Endothelial cell of umbilical vein (primary cell): ENCODE data around the gene TLCD5. TPM values are rescaled to one million over a fixed set of nuclear protein-coding genes. Genes with fewer than 3 reads are reported as not detected.

Source experiments
- BruUV-seq: library from RNA; stranded (reverse); fragments of 400-500 nt; replicated peaks from 2 replicates; lab custom pipeline; 2021; lab: Mats Ljungman, UMichigan
- CTCF ChIA-PET: fragments of 300-600, 350-600 bp; sonication (Branson Sonifier 250); formaldehyde crosslinking; loops from one replicate; lab custom pipeline; 2021; ENCODE audit warnings: antibody characterized with exemption, inconsistent platforms; lab: Charles Lee
- POLR2A ChIA-PET: fragments of 300-600, 350-600 bp; sonication (Branson Sonifier 250); formaldehyde crosslinking; loops from one replicate; lab custom pipeline; 2021; ENCODE audit warnings: antibody characterized with exemption, inconsistent platforms; lab: Charles Lee
- DNase-seq: peaks from one replicate; pipeline ENCODE4 v3.0.0-alpha.2; 2011; ENCODE audit warnings: low read depth, low spot score
- FAIRE-seq: peaks from 2 replicates; lab custom pipeline; 2011; peaks lifted over from hg19 to GRCh38; lab: Jason Lieb, UNC
- H2AFZ ChIP-seq: 2 replicates; pipeline ENCODE4 v1.6.0; 2012; ENCODE audit warnings: low read depth, low read length, control low read depth, inconsistent platforms
- H3K27ac ChIP-seq: 2 replicates; pipeline ENCODE4 v1.5.1; 2011; ENCODE audit warnings: low read depth, mild to moderate bottlenecking, control low read depth, low read length, moderate library complexity; ENCODE audit not compliant: insufficient read depth
- H3K27me3 ChIP-seq, 2 experiments: 2 replicates each; pipeline versions ENCODE4 v1.6.0 to v1.6.1; 2011; ENCODE audit warnings: low read length in 2 of 2, mixed read lengths in 1 of 2; ENCODE audit not compliant: control insufficient read depth in 2 of 2, insufficient read depth in 2 of 2
- H3K36me3 ChIP-seq, 2 experiments: 2 replicates in 1 of 2; 3 replicates in 1 of 2; pipeline ENCODE4 v1.5.1; 2011; ENCODE audit warnings: low read length in 2 of 2, mild to moderate bottlenecking in 1 of 2, moderate library complexity in 1 of 2; ENCODE audit not compliant: control insufficient read depth in 2 of 2, insufficient read depth in 2 of 2; ENCODE audit errors: extremely low read depth in 1 of 2
- H3K4me1 ChIP-seq: 3 replicates; pipeline ENCODE4 v1.5.1; 2011; ENCODE audit warnings: mild to moderate bottlenecking, low read length; ENCODE audit not compliant: control insufficient read depth, insufficient read depth; ENCODE audit errors: extremely low read depth
- H3K4me2 ChIP-seq: 2 replicates; pipeline ENCODE4 v1.6.1; 2011; ENCODE audit warnings: low read length, control low read depth, mixed read lengths; ENCODE audit not compliant: insufficient read depth
- H3K4me3 ChIP-seq, 3 experiments: fragments of 200-600 bp in 1 of 3; sonication (generic), shearing (Covaris generic) in 1 of 3; replicated peaks in 1 of 3; 2 replicates each; pipeline ENCODE4 v1.5.1; 2011 to 2016; ENCODE audit warnings: control low read depth in 3 of 3, low read length in 3 of 3, mild to moderate bottlenecking in 2 of 3, inconsistent platforms in 1 of 3, low read depth in 1 of 3, moderate library complexity in 1 of 3; ENCODE audit not compliant: insufficient read depth in 1 of 3
- H3K79me2 ChIP-seq: 2 replicates; pipeline ENCODE4 v1.6.0; 2012; ENCODE audit warnings: low read length, inconsistent platforms; ENCODE audit not compliant: control insufficient read depth, insufficient read depth
- H3K9ac ChIP-seq: replicated peaks from 2 replicates; pipeline ENCODE3; 2011; ENCODE audit warnings: low read length, control low read depth; ENCODE audit not compliant: insufficient read depth; ENCODE audit errors: extremely low read depth
- H3K9me1 ChIP-seq: replicated peaks from 3 replicates; pipeline ENCODE4 v1.6.0; 2011; ENCODE audit warnings: mild to moderate bottlenecking, low read length; ENCODE audit not compliant: control insufficient read depth, insufficient read depth; ENCODE audit errors: extremely low read depth
- H3K9me3 ChIP-seq: replicated peaks from 2 replicates; pipeline ENCODE4 v1.5.1; 2012; ENCODE audit warnings: low read length, inconsistent platforms; ENCODE audit not compliant: control insufficient read depth, insufficient read depth
- H4K20me1 ChIP-seq: replicated peaks from 2 replicates; pipeline ENCODE3; 2011; ENCODE audit warnings: mild to moderate bottlenecking, low read length; ENCODE audit not compliant: control insufficient read depth, insufficient read depth; ENCODE audit errors: extremely low read depth
- CTCF ChIP-seq, 2 donors: IDR thresholded peaks; 1 replicate in 1 of 2; 2 replicates in 1 of 2; pipeline ENCODE4 v1.5.1; 2011; ENCODE audit warnings: low read length in 2 of 2, mild to moderate bottlenecking in 2 of 2, moderate library complexity in 2 of 2, control low read depth in 1 of 2, inconsistent platforms in 1 of 2, low read depth in 1 of 2; ENCODE audit not compliant: insufficient read depth in 1 of 2; ENCODE audit errors: extremely low read depth in 1 of 2
- FOS ChIP-seq: IDR thresholded peaks from 2 replicates; pipeline ENCODE4 v1.6.1; 2011; ENCODE audit warnings: mild to moderate bottlenecking, low read length, moderate library complexity, borderline replicate concordance; ENCODE audit not compliant: insufficient read depth
- MYC ChIP-seq: IDR thresholded peaks from one replicate; pipeline ENCODE4 v1.6.1; 2011; ENCODE audit warnings: mild to moderate bottlenecking, low read depth, low read length
- POLR2A ChIP-seq: IDR thresholded peaks from 2 replicates; pipeline ENCODE4 v1.6.1; 2012; ENCODE audit warnings: low read depth, mild to moderate bottlenecking, control low read depth, low read length
- POLR2AphosphoS5 ChIP-seq: IDR thresholded peaks from 2 replicates; pipeline ENCODE4 v1.6.1; 2012; ENCODE audit warnings: low read depth, mild to moderate bottlenecking, control low read depth, low read length, moderate library complexity; ENCODE audit not compliant: insufficient read depth
- dilution Hi-C: fragments of 300-500 bp; cut with MboI; formaldehyde crosslinking; loops from one replicate; pipeline ENCODE4 v1.15.0; 2019; ENCODE audit warnings: low sequenced_read_pairs; ENCODE audit not compliant: extremely low pct_ligation_motif_present
- intact Hi-C: fragments of 100-400 bp; cut with micrococcal nuclease; formaldehyde crosslinking; loops from one replicate; pipeline ENCODE4 v1.10.0; 2022
- polyA plus RNA-seq, 4 experiments: library from polyadenylated mRNA; depleted of rRNA in 3 of 4; stranded (reverse) in 3 of 4; unstranded in 1 of 4; fragments of >200 nt; gene quantifications; 2 replicates each; pipeline versions ENCODE4 v1.2.1 to v1.2.3, GENCODE V29; 2011 to 2012; ENCODE audit warnings: missing spikeins in 1 of 4
- total RNA-seq: library from RNA; stranded (reverse); gene quantifications from 2 replicates; pipeline ENCODE4 v1.2.3, GENCODE V29; 2021

The TLCD5 gene
- total and polyA plus RNA-seq, 2 donors (not counting 3 experiments of a cell fraction or from before 2014, with no cell fraction given), result 6.3 to 9.7 TPM

GRCh38 chr11:120302001-120302805, 22.9 kb upstream of the TLCD5 start:
- no peaks in the 10 kb centered on the region for H3K36me3 ChIP-seq
- H3K79me2 ChIP-seq, result no peaks in the 10 kb centered on the region
- H4K20me1 ChIP-seq, result no peaks in the 10 kb centered on the region
- H3K9me1 ChIP-seq, result no peaks in the 10 kb centered on the region
- TF ChIP-seq FOS, result no peak
- TF ChIP-seq CTCF (IDR thresholded peaks at IDR 0.05; ENCODE audit: extremely low read depth in 1 of 2, insufficient read depth in 1 of 2, low read depth in 1 of 2, low read length in 2 of 2), result no peak
- TF ChIP-seq MYC, result no peak
- TF ChIP-seq POLR2AphosphoS5, result no peak
- TF ChIP-seq POLR2A, result no peak
- no peak overlapping the region for H3K4me3 ChIP-seq
- BruUV-seq, result no TSS peak
- FAIRE-seq (no peak), DNase-seq (no peak)
- no peak overlapping the region for H3K4me2 ChIP-seq
- ChIA-PET POLR2A (interaction anchor here (0.9 kb wide), 1 partner anchor 69 kb away, joined by 3 read pairs; no protein-coding TSS in a partner anchor), CTCF (interaction anchor here (0.9 to 11.4 kb wide), 35 partner anchors 9 to 825 kb away, joined by 3 to 327 read pairs (median 8); partner anchors contain the start of genes ARHGEF12, POU2F3 and TLCD5)
- no peak overlapping the region for H2AFZ ChIP-seq
- no peak overlapping the region for H3K9ac ChIP-seq
- no peak overlapping the region for H3K27ac ChIP-seq
- no peaks in the 10 kb centered on the region for H3K9me3 ChIP-seq
- H3K4me1 ChIP-seq, result peaks cover 6% of the 10 kb centered on the region
- intact Hi-C loops, result no loop called here
- dilution Hi-C loops, result no loop called here
- peaks cover 0 to 6% of the 10 kb centered on the region in 2 experiments for H3K27me3 ChIP-seq
